ENCODE measurements around the gene STMP1. TPM values are rescaled to one million over a fixed set of nuclear protein-coding genes. Genes with fewer than 3 reads are reported as not detected.
"Not testable (repeated sequence)": the region's sequence is repeated elsewhere in the genome, so short reads cannot be mapped to it uniquely, and the experiment has no call there.

Gene STMP1
- total RNA-seq, 1 experiment from 2014 or later, result 26.1 TPM

DNA sequence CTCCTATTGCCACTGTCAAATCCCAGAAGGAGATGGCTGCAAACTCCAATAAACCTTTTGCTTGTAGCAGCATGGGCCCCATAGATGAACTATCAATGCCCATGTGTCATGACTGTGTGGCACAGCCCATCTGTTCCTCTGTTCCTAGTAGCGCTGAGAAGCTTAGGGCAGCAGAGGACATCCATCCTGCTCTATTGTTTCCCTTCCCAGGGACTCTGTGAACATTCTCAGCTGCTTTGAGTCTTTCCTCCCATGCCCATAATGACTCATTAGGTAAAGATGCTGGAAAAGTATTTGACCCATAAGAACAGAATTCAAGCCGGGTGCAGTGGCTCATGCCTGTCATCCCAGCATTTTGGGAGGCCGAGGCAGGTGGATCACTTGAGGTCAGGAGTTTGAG, 28.3 kb downstream of the STMP1 start (continued):
- TF ChIP-seq, protein P1, sequence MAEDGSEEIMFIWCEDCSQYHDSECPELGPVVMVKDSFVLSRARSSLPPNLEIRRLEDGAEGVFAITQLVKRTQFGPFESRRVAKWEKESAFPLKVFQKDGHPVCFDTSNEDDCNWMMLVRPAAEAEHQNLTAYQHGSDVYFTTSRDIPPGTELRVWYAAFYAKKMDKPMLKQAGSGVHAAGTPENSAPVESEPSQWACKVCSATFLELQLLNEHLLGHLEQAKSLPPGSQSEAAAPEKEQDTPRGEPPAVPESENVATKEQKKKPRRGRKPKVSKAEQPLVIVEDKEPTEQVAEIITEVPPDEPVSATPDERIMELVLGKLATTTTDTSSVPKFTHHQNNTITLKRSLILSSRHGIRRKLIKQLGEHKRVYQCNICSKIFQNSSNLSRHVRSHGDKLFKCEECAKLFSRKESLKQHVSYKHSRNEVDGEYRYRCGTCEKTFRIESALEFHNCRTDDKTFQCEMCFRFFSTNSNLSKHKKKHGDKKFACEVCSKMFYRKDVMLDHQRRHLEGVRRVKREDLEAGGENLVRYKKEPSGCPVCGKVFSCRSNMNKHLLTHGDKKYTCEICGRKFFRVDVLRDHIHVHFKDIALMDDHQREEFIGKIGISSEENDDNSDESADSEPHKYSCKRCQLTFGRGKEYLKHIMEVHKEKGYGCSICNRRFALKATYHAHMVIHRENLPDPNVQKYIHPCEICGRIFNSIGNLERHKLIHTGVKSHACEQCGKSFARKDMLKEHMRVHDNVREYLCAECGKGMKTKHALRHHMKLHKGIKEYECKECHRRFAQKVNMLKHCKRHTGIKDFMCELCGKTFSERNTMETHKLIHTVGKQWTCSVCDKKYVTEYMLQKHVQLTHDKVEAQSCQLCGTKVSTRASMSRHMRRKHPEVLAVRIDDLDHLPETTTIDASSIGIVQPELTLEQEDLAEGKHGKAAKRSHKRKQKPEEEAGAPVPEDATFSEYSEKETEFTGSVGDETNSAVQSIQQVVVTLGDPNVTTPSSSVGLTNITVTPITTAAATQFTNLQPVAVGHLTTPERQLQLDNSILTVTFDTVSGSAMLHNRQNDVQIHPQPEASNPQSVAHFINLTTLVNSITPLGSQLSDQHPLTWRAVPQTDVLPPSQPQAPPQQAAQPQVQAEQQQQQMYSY (CRISPR knock-in tag; IDR thresholded peaks at IDR 0.05), result no peak
- TF ChIP-seq, protein P2, sequence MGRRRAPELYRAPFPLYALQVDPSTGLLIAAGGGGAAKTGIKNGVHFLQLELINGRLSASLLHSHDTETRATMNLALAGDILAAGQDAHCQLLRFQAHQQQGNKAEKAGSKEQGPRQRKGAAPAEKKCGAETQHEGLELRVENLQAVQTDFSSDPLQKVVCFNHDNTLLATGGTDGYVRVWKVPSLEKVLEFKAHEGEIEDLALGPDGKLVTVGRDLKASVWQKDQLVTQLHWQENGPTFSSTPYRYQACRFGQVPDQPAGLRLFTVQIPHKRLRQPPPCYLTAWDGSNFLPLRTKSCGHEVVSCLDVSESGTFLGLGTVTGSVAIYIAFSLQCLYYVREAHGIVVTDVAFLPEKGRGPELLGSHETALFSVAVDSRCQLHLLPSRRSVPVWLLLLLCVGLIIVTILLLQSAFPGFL (CRISPR knock-in tag; IDR thresholded peaks at IDR 0.05; ENCODE audit: borderline replicate concordance), result no peak
- TF ChIP-seq, protein P3, sequence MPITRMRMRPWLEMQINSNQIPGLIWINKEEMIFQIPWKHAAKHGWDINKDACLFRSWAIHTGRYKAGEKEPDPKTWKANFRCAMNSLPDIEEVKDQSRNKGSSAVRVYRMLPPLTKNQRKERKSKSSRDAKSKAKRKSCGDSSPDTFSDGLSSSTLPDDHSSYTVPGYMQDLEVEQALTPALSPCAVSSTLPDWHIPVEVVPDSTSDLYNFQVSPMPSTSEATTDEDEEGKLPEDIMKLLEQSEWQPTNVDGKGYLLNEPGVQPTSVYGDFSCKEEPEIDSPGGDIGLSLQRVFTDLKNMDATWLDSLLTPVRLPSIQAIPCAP (CRISPR knock-in tag; IDR thresholded peaks at IDR 0.05), result no peak
- TF ChIP-seq TEAD1 (CRISPR knock-in tag; IDR thresholded peaks at IDR 0.05), result no peak

DNA sequence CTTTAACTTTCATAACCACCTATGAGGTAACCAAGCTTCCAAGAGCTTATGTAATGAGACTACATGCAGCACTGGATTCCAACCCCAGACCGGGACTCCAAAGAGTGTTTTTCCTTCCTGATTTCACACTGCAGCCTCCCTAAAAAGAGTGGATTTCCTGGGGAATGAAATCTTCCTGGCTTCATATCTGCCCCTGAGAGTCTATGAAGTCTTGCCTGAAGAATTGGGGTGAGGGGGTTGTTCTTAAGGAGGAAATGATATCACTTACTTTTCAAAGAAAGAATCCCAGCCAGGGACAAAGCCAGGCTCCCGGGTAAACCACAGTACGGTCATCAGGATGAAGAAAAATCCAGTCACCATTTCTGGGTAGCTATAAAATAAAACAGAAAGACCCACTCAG, 29.7 kb downstream of the STMP1 start:
- H3K4me1 Mint-ChIP-seq, result peaks cover under 1% of the 10 kb centered on the region
- no peaks in the 10 kb centered on the region for H3K27me3 Mint-ChIP-seq (ENCODE audit: low read depth)
- no peaks in the 10 kb centered on the region for H3K9me3 Mint-ChIP-seq
- H3K36me3 Mint-ChIP-seq, result peaks cover 8% of the 10 kb centered on the region
- POLR2A ChIA-PET, result no interaction called here
- ATAC-seq (no peak), DNase-seq (ENCODE audit: low spot score) (no peak)
- H3K27ac Mint-ChIP-seq, result no peak overlapping the region; the same call in 1 of the 2 replicates
- no peak overlapping the region for H3K4me3 Mint-ChIP-seq
- TF ChIP-seq FOXK1 (CRISPR knock-in tag; IDR thresholded peaks at IDR 0.05) (no peak), ATF1 (CRISPR knock-in tag; IDR thresholded peaks at IDR 0.05) (no peak), MYBL2 (CRISPR knock-in tag; IDR thresholded peaks at IDR 0.05) (no peak), ZNF671 (CRISPR knock-in tag; IDR thresholded peaks at IDR 0.05) (no peak), TCF7 (CRISPR knock-in tag; IDR thresholded peaks at IDR 0.05; ENCODE audit: low read depth) (no peak)
- TF ChIP-seq, protein P1 (CRISPR knock-in tag; IDR thresholded peaks at IDR 0.05), result no peak
- CTCF ChIA-PET, result interaction anchor here (0.7 to 2.7 kb wide), 2 partner anchors 13 to 19 kb away, joined by 3 to 8 read pairs; no protein-coding TSS in a partner anchor

DNA sequence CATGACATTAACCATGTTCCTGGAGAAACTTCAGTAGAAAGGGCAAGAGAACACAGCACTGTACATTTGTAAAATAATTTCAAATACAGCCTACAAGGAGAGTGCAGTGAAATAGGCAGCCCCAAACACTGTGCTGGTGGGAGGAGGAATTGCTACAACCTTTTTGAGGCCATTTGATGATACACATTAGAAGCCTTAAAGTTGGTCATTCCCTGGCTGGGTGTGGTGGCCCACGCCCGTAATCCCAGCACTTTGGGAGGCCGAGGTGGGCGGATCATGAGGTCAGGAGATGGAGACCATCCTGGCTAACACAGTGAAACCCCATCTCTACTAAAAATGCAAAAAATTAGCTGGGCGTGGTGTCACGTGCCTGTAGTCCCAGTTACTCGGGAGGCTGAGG, 30.3 kb downstream of the STMP1 start:
- POLR2A ChIA-PET, result interaction anchor here (0.7 kb wide), 1 partner anchor 30 kb away, joined by 3 read pairs; the partner anchor contains the start of gene STMP1
- H3K36me3 Mint-ChIP-seq; H3K27me3 Mint-ChIP-seq (ENCODE audit: low read depth); H3K4me1 Mint-ChIP-seq; H3K9me3 Mint-ChIP-seq; CTCF ChIA-PET; H3K4me3 Mint-ChIP-seq; H3K27ac Mint-ChIP-seq; ATAC-seq; DNase-seq (ENCODE audit: low spot score): not testable (repeated sequence)

DNA sequence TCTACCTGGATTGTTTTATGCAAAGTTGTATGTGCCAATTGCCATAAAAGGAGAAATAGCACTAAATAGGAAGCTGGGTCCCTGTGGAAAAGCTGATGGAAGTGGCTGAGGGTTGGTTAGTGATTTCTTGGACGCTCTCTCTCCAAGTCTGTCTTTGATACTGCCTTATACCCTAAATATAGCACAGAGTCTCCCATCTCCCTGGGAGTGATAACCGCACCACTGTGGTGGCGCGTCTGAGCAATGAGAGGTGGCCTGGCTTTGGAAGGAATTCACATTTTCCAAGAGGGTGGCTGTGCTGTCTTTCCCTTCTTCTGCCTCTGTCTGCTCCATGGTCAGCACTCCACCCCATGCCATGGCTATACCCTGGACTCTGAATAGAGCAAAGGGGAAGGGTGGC, 31.2 kb downstream of the STMP1 start:
- no peaks in the 10 kb centered on the region for H3K27me3 Mint-ChIP-seq (ENCODE audit: low read depth)
- DNase-seq (ENCODE audit: low spot score), result no peak
- no peak overlapping the region for H3K4me3 Mint-ChIP-seq
- peaks cover 8% of the 10 kb centered on the region for H3K36me3 Mint-ChIP-seq
- CTCF ChIA-PET, result interaction anchor here (1.2 kb wide), 1 partner anchor 11 kb away, joined by 4 read pairs; no protein-coding TSS in a partner anchor
- H3K9me3 Mint-ChIP-seq, result no peaks in the 10 kb centered on the region
- H3K27ac Mint-ChIP-seq, result no peak overlapping the region
- POLR2A ChIA-PET, result no interaction called here
- no peak for ATAC-seq
- peaks cover 8% of the 10 kb centered on the region for H3K4me1 Mint-ChIP-seq
- TF ChIP-seq, protein P4, sequence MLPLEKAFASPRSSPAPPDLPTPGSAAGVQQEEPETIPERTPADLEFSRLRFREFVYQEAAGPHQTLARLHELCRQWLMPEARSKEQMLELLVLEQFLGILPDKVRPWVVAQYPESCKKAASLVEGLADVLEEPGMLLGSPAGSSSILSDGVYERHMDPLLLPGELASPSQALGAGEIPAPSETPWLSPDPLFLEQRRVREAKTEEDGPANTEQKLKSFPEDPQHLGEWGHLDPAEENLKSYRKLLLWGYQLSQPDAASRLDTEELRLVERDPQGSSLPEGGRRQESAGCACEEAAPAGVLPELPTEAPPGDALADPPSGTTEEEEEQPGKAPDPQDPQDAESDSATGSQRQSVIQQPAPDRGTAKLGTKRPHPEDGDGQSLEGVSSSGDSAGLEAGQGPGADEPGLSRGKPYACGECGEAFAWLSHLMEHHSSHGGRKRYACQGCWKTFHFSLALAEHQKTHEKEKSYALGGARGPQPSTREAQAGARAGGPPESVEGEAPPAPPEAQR (CRISPR knock-in tag; IDR thresholded peaks at IDR 0.05), result no peak
- TF ChIP-seq, protein P2 (CRISPR knock-in tag; IDR thresholded peaks at IDR 0.05; ENCODE audit: borderline replicate concordance), result no peak
- TF ChIP-seq NFE2L1 (CRISPR knock-in tag; IDR thresholded peaks at IDR 0.05) (no peak), JAZF1 (CRISPR knock-in tag; IDR thresholded peaks at IDR 0.05) (no peak), EMX1 (CRISPR knock-in tag; IDR thresholded peaks at IDR 0.05) (no peak), GTF2I (CRISPR knock-in tag; conservative IDR thresholded peaks at IDR 0.05) (no peak)
- TF ChIP-seq, protein P3 (CRISPR knock-in tag; IDR thresholded peaks at IDR 0.05), result no peak
- TF ChIP-seq, protein P5, sequence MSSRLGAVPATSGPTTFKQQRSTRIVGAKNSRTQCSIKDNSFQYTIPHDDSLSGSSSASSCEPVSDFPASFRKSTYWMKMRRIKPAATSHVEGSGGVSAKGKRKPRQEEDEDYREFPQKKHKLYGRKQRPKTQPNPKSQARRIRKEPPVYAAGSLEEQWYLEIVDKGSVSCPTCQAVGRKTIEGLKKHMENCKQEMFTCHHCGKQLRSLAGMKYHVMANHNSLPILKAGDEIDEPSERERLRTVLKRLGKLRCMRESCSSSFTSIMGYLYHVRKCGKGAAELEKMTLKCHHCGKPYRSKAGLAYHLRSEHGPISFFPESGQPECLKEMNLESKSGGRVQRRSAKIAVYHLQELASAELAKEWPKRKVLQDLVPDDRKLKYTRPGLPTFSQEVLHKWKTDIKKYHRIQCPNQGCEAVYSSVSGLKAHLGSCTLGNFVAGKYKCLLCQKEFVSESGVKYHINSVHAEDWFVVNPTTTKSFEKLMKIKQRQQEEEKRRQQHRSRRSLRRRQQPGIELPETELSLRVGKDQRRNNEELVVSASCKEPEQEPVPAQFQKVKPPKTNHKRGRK (CRISPR knock-in tag; IDR thresholded peaks at IDR 0.05; ENCODE audit: borderline replicate concordance), result no peak

Data from WTC11 (cell line).